Stimulated activated naive CD8-positive, alpha-beta T cell treated with anti-CD3 and anti-CD28 coated beads, Interleukin-15, Interleukin-2, amounts not matched to agents 100 ng/mL and 50 ng/mL, for 24 hours (primary cell): Measurements from ENCODE around the gene BARHL2.

Source experiments
- H3K27ac Mint-ChIP-seq: one replicate; pipeline ENCODE4 v1.8.0; 2021; ENCODE audit warnings: mild to moderate bottlenecking, mixed read lengths
- H3K27me3 Mint-ChIP-seq: one replicate; pipeline ENCODE4 v1.8.0; 2021; ENCODE audit warnings: mixed read lengths
- H3K36me3 Mint-ChIP-seq: one replicate; pipeline ENCODE4 v1.8.0; 2021; ENCODE audit warnings: low read depth, mixed read lengths
- H3K4me1 Mint-ChIP-seq: one replicate; pipeline ENCODE4 v1.8.0; 2021; ENCODE audit warnings: low read depth, mixed read lengths
- H3K4me3 Mint-ChIP-seq: one replicate; pipeline ENCODE4 v1.8.0; 2021; ENCODE audit warnings: mild to moderate bottlenecking, mixed read lengths
- H3K9me3 Mint-ChIP-seq: one replicate; pipeline ENCODE4 v1.8.0; 2021; ENCODE audit warnings: mixed read lengths

The BARHL2 gene

GRCh38 chr1:90728502-90729287 lies 11.6 kb upstream of the BARHL2 start:
- H3K27ac Mint-ChIP-seq = peak overlapping the region; percentile 68
- H3K4me1 Mint-ChIP-seq = peaks cover 48% of the 10 kb centered on the region
- H3K4me3 Mint-ChIP-seq = peak overlapping the region; percentile 43

GRCh38 chr1:90727917-90728501 lies 10.9 kb upstream of the BARHL2 start:
- H3K9me3 Mint-ChIP-seq = no peaks in the 10 kb centered on the region
- H3K27me3 Mint-ChIP-seq = peaks cover 95% of the 10 kb centered on the region
- H3K27ac Mint-ChIP-seq = no peak overlapping the region
- H3K4me3 Mint-ChIP-seq = peak overlapping the region; percentile 8
- peaks cover 52% of the 10 kb centered on the region for H3K4me1 Mint-ChIP-seq
- peaks cover 21% of the 10 kb centered on the region for H3K36me3 Mint-ChIP-seq

More at GRCh38 chr1:90728502-90729287, 11.6 kb upstream of the BARHL2 start:
- Mint-ChIP-seq H3K9me3 (no peaks in the 10 kb centered on the region), H3K36me3 (peaks cover 21% of the 10 kb centered on the region), H3K27me3 (peaks cover 95% of the 10 kb centered on the region)

- Mint-ChIP-seq H3K27ac (no peak overlapping the region), H3K9me3 (no peaks in the 10 kb centered on the region), H3K4me1 (peaks cover 54% of the 10 kb centered on the region), H3K4me3 (no peak overlapping the region), H3K27me3 (peaks cover 95% of the 10 kb centered on the region), H3K36me3 (peaks cover 21% of the 10 kb centered on the region)
Observed at GRCh38 chr1:90726986-90727480, 9.9 kb upstream of the BARHL2 start.

DNA sequence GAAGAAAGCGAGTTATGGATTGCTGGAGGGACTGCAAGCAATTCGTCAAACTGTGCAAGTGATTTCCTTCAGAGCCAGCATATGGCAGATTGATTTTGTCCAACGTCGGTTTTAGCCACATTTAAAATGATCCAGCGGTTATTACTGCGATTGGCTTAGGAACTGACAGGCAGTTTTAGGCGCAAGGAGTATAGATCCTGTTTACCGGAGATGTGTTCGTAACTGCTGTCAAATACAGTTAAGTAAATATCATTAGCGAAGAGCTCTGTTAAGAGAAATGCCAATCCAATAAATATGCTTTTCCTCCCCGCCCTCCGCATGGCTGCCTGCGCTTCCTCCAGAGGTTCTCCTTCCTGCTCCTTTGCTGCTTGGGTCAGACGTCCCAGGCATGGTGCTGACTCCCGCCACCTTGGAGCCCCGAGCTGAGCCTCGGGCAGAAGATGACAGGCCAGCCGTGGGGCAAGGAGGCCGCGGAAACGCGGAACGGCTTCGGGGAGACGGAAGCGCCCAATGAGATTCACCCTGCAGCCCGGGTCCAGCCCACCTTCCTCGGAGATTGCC lies 9.4 kb upstream of the BARHL2 start:
- no peaks in the 10 kb centered on the region for H3K9me3 Mint-ChIP-seq
- H3K27me3 Mint-ChIP-seq = peaks cover 96% of the 10 kb centered on the region
- peak overlapping the region; percentile 84 for H3K27ac Mint-ChIP-seq
- peaks cover 21% of the 10 kb centered on the region for H3K36me3 Mint-ChIP-seq
- peaks cover 58% of the 10 kb centered on the region for H3K4me1 Mint-ChIP-seq
- H3K4me3 Mint-ChIP-seq = peak overlapping the region; percentile 78

DNA sequence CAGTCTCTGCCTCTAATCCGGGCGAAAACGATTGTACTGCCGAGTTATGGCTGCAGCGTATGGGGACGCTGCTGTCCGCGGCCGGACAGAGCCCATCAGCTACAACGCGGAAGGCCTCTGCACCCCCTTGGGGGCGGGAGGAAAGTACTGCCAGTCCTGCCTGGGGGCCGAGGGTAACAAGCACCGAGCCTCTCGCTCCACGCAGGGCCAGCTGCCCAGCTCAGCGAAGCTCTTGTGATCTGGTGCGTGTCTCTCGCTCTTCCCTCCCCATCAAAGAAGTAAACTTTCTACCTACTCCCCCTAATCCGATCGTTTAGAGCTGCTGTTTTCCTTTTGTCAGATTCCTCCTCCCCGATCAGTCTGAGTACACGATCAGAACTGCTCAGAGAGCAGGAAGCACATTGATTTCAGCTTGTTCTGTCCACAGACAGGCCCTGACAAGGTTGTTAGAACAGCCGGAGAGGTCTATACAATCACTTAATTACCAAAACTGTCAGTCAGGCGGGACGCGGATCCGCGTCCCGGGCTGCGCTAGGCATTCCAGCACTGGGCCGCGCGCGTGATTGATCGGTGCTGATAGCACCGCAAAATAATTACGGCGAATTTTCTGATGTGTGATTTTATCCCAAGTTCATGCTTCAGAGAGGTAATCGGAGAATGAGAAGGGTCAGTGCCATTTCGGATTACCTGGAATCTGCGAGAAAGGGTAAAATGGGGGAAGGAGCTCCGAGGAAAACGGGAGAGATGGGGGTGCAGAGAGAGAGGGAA lies 8.7 kb upstream of the BARHL2 start:
- Mint-ChIP-seq H3K4me3 (peak overlapping the region; percentile 78), H3K4me1 (peaks cover 62% of the 10 kb centered on the region), H3K36me3 (peaks cover 21% of the 10 kb centered on the region), H3K9me3 (peaks cover 3% of the 10 kb centered on the region), H3K27me3 (peaks cover 97% of the 10 kb centered on the region), H3K27ac (peak overlapping the region; percentile 84)

DNA sequence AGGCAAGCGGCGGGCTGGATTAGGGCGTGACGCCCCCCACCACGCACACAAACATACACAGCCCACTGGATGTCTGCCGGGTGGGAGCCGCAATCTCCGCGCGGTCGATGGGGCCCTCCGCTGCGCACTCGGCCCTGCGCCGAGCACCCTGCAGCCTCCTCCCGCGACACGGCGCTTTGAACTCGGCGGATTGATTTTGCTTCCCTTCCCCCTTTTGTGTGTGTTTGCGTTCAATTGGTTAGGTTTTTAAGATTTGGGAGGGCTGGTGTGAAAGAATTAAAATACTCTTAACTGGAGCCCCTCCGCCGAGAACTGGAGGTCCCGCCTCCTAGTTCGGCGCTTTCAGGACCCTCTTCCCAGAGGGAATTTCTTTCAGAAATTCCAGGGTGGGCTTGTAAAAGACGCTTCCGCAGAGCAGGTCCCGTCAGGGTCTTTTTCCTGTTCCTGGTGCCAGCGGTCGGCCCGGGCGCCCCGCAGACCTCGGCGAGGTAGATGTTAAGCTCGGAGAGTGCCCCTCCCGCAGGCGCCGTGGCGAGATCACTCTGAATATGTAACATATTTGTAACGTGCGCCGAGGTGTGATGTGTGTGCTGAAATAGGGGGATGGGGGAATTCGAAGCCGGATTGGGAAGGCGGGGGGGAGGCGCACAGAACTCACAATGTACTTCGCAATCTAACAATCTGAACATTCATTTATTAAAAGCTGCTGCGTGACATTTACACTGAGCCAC lies 8.0 kb upstream of the BARHL2 start:
- Mint-ChIP-seq H3K4me3 (peak overlapping the region; percentile 78), H3K27me3 (peaks cover 97% of the 10 kb centered on the region), H3K36me3 (peaks cover 24% of the 10 kb centered on the region), H3K27ac (peak overlapping the region; percentile 84), H3K9me3 (peaks cover 3% of the 10 kb centered on the region), H3K4me1 (peaks cover 60% of the 10 kb centered on the region)

DNA sequence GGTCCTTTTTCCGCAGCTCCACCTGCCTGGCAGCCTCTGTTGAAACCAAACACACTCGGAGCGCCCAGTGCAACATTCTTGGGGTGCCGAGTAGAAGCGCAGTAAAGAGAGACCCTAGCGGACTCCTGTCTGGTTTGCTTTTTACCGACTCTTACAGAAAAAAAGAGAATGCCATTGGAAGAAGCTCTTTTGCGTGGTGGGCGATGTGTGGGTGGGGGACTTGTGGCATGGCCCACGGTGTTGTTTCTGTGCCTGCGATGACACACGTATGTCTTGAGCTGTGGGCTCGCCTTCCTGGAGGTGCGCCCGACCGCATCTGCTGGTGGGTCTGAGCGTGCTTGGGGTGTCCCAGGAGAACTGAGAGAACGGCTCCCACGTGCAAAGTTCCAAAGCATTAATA lies 7.3 kb upstream of the BARHL2 start:
- peaks cover 58% of the 10 kb centered on the region for H3K4me1 Mint-ChIP-seq
- H3K4me3 Mint-ChIP-seq = peak overlapping the region; percentile 21
- H3K27ac Mint-ChIP-seq = no peak overlapping the region
- peaks cover 97% of the 10 kb centered on the region for H3K27me3 Mint-ChIP-seq
- peaks cover 27% of the 10 kb centered on the region for H3K36me3 Mint-ChIP-seq
- peaks cover 3% of the 10 kb centered on the region for H3K9me3 Mint-ChIP-seq

- peaks cover 7% of the 10 kb centered on the region for H3K9me3 Mint-ChIP-seq
- peaks cover 61% of the 10 kb centered on the region for H3K4me1 Mint-ChIP-seq
- H3K27ac Mint-ChIP-seq = no peak overlapping the region
Observed at GRCh38 chr1:90723590-90724108, 6.5 kb upstream of the BARHL2 start.

DNA sequence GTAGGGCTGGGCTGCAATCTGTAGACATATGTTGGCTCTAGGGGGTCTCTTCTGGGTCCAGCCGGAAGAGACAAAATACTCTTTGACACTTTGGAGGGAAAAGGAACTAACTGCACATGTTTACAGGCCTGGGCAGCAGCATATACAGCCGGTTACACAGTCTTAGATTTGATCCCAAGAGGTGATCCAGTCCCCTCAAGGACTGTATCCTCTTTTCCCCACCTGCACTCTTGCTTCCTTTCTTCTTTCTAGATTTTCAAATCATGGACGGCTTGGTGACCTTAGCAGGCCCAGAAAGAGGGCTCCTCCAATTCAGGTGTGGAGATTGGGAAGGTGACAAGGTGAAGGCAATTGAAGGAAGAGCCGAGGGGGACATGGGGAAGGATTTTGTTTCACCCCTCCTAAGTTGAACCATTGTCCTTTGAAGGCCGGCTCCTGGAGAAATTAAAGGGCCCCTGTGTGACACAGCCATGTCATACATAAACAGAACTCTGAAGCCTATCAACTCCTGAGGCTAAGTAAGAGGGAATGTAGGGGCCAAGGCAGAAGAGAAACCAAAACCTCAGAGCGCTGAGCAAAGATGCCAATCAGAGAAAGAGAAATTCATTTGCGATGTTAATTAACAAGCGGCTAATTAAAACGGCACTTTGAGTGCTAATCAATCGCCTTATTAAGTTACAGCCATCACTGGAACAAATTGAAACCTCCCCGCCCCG lies 5.9 kb upstream of the BARHL2 start:
- peaks cover 31% of the 10 kb centered on the region for H3K36me3 Mint-ChIP-seq
- H3K4me3 Mint-ChIP-seq = peak overlapping the region; percentile 71
- peaks cover 7% of the 10 kb centered on the region for H3K9me3 Mint-ChIP-seq
- H3K27ac Mint-ChIP-seq = no peak overlapping the region
- peaks cover 96% of the 10 kb centered on the region for H3K27me3 Mint-ChIP-seq
- H3K4me1 Mint-ChIP-seq = peaks cover 59% of the 10 kb centered on the region

More at GRCh38 chr1:90723590-90724108, 6.5 kb upstream of the BARHL2 start:
- Mint-ChIP-seq H3K27me3 (peaks cover 98% of the 10 kb centered on the region), H3K36me3 (peaks cover 31% of the 10 kb centered on the region), H3K4me3 (peak overlapping the region; percentile 71)

DNA sequence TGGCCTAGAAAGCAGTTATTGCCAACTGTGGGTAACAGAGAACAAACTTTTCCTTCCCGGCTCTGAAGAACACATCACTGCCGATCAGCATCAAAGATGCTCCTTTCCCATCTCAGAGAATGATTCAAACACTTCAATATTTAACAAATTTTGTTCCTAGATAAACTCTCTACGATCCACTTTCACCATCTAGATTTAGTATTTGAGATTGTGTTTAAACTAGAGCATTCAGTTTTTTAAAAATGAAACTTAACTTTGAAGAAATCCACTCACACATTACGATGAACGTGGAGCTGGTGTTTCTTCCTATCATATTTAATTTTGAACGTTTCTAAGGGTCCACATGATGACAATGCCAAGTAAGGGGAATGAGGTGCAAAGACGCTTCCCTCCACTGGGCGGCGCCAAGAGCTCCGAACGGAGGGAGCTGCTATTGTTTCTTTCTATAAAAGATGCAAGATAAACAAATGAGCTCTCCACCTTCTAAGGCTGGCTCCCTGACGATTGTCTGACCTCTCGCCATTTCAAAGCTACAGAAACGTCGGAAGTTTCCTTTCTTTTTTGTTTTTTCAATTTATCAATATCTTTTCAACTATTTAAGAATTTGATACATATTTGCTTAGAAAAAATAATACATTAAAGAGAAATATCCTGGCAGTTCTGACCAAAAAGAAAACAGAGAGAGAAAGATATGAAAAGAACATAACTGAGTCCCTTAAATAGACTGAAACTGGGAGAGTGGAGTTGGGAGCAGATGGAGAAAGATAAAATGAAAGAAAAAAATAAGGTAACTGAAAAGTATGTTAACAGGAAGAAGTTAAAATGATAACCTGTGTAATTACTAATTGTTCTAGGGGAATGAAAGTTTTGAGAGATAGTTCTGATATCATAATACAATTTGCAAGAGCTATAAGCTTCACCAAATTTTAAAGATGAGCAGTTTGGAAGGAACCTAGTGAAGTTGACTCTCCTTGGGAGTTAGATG lies 4.4 kb upstream of the BARHL2 start:
- H3K4me3 Mint-ChIP-seq = no peak overlapping the region
- peaks cover 31% of the 10 kb centered on the region for H3K36me3 Mint-ChIP-seq
- H3K4me1 Mint-ChIP-seq = peaks cover 65% of the 10 kb centered on the region
- peaks cover 90% of the 10 kb centered on the region for H3K27me3 Mint-ChIP-seq
- H3K27ac Mint-ChIP-seq = peak overlapping the region; percentile 45
- H3K9me3 Mint-ChIP-seq = peaks cover 7% of the 10 kb centered on the region

DNA sequence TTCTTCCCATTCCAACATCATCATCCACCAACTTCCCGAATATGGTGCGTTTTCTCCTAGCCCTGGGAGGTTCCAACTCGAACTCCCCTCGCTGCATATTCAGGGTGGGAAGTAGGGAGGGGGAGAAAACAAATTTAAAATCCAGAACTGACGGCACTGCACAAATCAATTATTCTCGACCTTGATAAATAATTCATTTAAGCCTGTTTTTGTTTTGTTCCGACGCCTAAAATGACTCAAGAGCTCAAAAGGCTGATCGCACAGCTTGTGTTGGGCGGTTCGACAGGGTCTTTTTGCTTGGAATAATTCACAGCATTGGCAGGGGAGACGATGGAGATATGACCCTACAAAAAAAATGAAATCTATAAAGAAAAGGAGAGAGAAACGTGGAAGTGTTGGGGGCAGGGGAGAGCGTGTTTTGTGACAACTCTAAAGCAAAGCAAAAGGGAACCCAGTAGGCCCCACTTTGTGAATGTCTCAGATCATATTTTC lies 3.1 kb upstream of the BARHL2 start:
- peaks cover 90% of the 10 kb centered on the region for H3K27me3 Mint-ChIP-seq
- H3K4me3 Mint-ChIP-seq = no peak overlapping the region
- H3K36me3 Mint-ChIP-seq = peaks cover 23% of the 10 kb centered on the region
- peaks cover 7% of the 10 kb centered on the region for H3K9me3 Mint-ChIP-seq
- H3K27ac Mint-ChIP-seq = no peak overlapping the region
- peaks cover 57% of the 10 kb centered on the region for H3K4me1 Mint-ChIP-seq

DNA sequence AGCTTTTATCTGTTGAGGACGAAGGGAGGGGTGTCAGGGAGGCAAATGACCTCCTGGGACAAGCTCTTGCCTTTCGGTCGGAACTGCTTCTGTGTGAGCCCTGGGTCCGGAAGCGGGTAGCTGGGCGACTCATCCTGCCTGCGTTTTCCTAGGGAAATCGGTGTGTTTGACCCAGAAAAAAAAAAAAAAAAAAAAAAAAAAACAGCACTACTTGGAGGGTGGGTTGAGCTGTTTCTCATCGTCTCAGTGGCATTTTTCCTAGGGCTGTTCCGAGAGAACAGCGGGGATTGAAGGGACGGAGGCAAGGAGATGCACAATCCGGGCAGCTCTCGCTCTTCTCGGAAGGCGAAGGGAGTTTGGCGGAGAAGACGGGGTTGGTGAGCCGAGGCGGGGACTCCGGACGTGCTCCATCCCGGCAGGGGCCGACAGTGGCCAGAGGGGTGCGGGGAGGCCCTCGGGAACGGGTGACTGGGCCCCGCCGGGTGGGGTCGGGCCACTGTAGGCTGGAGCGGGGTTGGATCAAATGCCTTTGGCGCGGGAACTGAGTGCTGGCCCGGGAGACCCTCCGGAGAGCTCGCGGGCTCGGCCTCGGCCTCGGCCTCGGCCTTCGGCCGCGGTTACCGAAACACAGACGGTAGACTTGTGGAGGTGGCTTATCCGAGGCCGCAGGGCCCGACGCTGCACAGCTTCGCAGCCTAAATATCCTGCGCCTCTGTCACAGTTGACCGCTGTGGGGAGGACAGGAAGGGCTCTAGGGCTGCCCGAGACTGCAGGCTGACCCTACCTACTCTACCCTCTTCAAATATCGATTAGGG lies 2.4 kb upstream of the BARHL2 start:
- Mint-ChIP-seq H3K4me3 (peak overlapping the region; percentile 58), H3K27ac (peak overlapping the region; percentile 77), H3K4me1 (peaks cover 53% of the 10 kb centered on the region), H3K36me3 (peaks cover 20% of the 10 kb centered on the region), H3K27me3 (peaks cover 90% of the 10 kb centered on the region), H3K9me3 (peaks cover 7% of the 10 kb centered on the region)
